SK-N-MC (cell line): ENCODE data around the gene KRTAP9-7.
"Not testable (repeated sequence)": the region's sequence is repeated elsewhere in the genome, so short reads cannot be mapped to it uniquely, and the experiment has no call there.

Source experiments
- EZH2 ChIP-seq: fragments of 200-600 bp; sonication (generic); IDR thresholded peaks from one replicate; pipeline ENCODE4 v1.6.1; 2017; ENCODE audit warnings: antibody characterized with exemption
- POLR2AphosphoS5 ChIP-seq: IDR thresholded peaks from 2 replicates; pipeline ENCODE4 v1.6.1; 2012; ENCODE audit warnings: mild to moderate bottlenecking, low read depth, low read length, borderline replicate concordance

- not testable (repeated sequence) for TF ChIP-seq EZH2, POLR2AphosphoS5
Observed at GRCh38 chr17:41246995-41247787, 28.3 kb upstream of the KRTAP9-7 start.
